IMR-90 (cell line): ENCODE measurements around the gene CLCA2. TPM values are rescaled to one million over a fixed set of nuclear protein-coding genes. Genes with fewer than 3 reads are reported as not detected.

ENCODE experiments used
- ATAC-seq: fragments of 200-7000 bp; cut with Tn5 transposase; 2 replicates; pipeline ENCODE4 v1.9.1; 2020; ENCODE audit warnings: low read depth, mild to moderate bottlenecking, moderate library complexity
- BruUV-seq: library from RNA; stranded (reverse); fragments of 400-500 nt; replicated peaks from 2 replicates; lab custom pipeline; 2021; lab: Mats Ljungman, UMichigan
- CTCF ChIA-PET: fragments of 300-600 bp; formaldehyde crosslinking; extraction: SDS; loops from one replicate; lab custom pipeline; 2021; ENCODE audit warnings: antibody characterized with exemption; lab: Yijun Ruan, JAX
- POLR2A ChIA-PET: fragments of 300-600 bp; sonication (Branson Sonifier 250); formaldehyde crosslinking; loops from one replicate; lab custom pipeline; 2022; ENCODE audit warnings: antibody characterized with exemption; ENCODE audit not compliant: unreplicated experiment; lab: Charles Lee
- DNase-seq: peaks from one replicate; pipeline ENCODE4 v3.0.0; 2013
- H2AFZ ChIP-seq: replicated peaks from 2 replicates; pipeline ENCODE3; 2013; ENCODE audit warnings: low read length, mild to moderate bottlenecking; ENCODE audit not compliant: poor library complexity
- H2AK5ac ChIP-seq: 2 replicates; pipeline ENCODE4 v1.6.1; 2013; ENCODE audit warnings: low read depth, low read length, inconsistent platforms
- H2AK9ac ChIP-seq: replicated peaks from 2 replicates; pipeline ENCODE3; 2013; ENCODE audit warnings: mild to moderate bottlenecking, low read depth, low read length, moderate library complexity; ENCODE audit not compliant: poor library complexity
- H2BK120ac ChIP-seq: 2 replicates; pipeline ENCODE4 v1.6.1; 2013; ENCODE audit warnings: low read depth, low read length, inconsistent platforms
- H2BK15ac ChIP-seq: 3 replicates; pipeline ENCODE4 v1.6.1; 2013; ENCODE audit warnings: low read depth, low read length, inconsistent platforms
- H2BK20ac ChIP-seq: 2 replicates; pipeline ENCODE4 v1.6.1; 2013; ENCODE audit warnings: low read depth, mild to moderate bottlenecking, inconsistent platforms, low read length, moderate library complexity
- H2BK5ac ChIP-seq: 2 replicates; pipeline ENCODE4 v1.6.1; 2013; ENCODE audit warnings: mild to moderate bottlenecking, low read depth, low read length, inconsistent platforms; ENCODE audit not compliant: poor library complexity, severe bottlenecking
- H3K14ac ChIP-seq: replicated peaks from 2 replicates; pipeline ENCODE4 v1.6.1; 2013; ENCODE audit warnings: low read depth, low read length, inconsistent platforms
- H3K18ac ChIP-seq: 2 replicates; pipeline ENCODE4 v1.6.1; 2013; ENCODE audit warnings: low read depth, low read length, control low read depth
- H3K23ac ChIP-seq: 2 replicates; pipeline ENCODE4 v1.6.1; 2013; ENCODE audit warnings: low read depth, low read length, inconsistent platforms
- H3K27ac ChIP-seq: 2 replicates; pipeline ENCODE4 v1.5.1; 2013; ENCODE audit warnings: mild to moderate bottlenecking, control low read depth, low read length; ENCODE audit not compliant: insufficient read depth
- H3K27me3 ChIP-seq: 2 replicates; pipeline ENCODE4 v1.6.1; 2013; ENCODE audit warnings: low read length; ENCODE audit not compliant: control insufficient read depth, insufficient read depth
- H3K36me3 ChIP-seq: 2 replicates; pipeline ENCODE4 v1.6.1; 2013; ENCODE audit warnings: low read length, mixed read lengths; ENCODE audit not compliant: control insufficient read depth, insufficient read depth
- H3K4ac ChIP-seq: 2 replicates; pipeline ENCODE4 v1.6.1; 2013; ENCODE audit warnings: low read depth, low read length, inconsistent platforms
- H3K4me1 ChIP-seq: 2 replicates; pipeline ENCODE4 v1.6.1; 2013; ENCODE audit warnings: low read length, mixed read lengths; ENCODE audit not compliant: control insufficient read depth, insufficient read depth
- H3K4me2 ChIP-seq: 2 replicates; pipeline ENCODE4 v1.6.1; 2013; ENCODE audit warnings: low read depth, mild to moderate bottlenecking, control low read depth, low read length, moderate library complexity
- H3K4me3 ChIP-seq: 2 replicates; pipeline ENCODE4 v1.5.1; 2013; ENCODE audit warnings: low read depth, mild to moderate bottlenecking, control low read depth, low read length, moderate library complexity; ENCODE audit not compliant: insufficient read depth
- H3K56ac ChIP-seq: 2 replicates; pipeline ENCODE4 v1.6.1; 2013; ENCODE audit warnings: low read length, inconsistent platforms; ENCODE audit not compliant: insufficient read depth; ENCODE audit errors: extremely low read depth
- H3K79me1 ChIP-seq, 2 experiments: 2 replicates each; pipeline ENCODE4 v1.6.1; 2013; ENCODE audit warnings: low read length in 2 of 2, inconsistent platforms in 1 of 2, low read depth in 1 of 2
- H3K9ac ChIP-seq: 2 replicates; pipeline ENCODE4 v1.6.1; 2013; ENCODE audit warnings: low read depth, low read length, control low read depth
- H3K9me1 ChIP-seq: 2 replicates; pipeline ENCODE4 v1.6.1; 2013; ENCODE audit warnings: low read length, inconsistent platforms; ENCODE audit not compliant: insufficient read depth
- H3K9me3 ChIP-seq: 2 replicates; pipeline ENCODE4 v1.6.1; 2013; ENCODE audit warnings: low read length; ENCODE audit not compliant: control insufficient read depth, insufficient read depth
- H4K20me1 ChIP-seq: 2 replicates; pipeline ENCODE4 v1.6.1; 2013; ENCODE audit warnings: low read length, inconsistent platforms; ENCODE audit not compliant: insufficient read depth
- H4K5ac ChIP-seq: 2 replicates; pipeline ENCODE4 v1.6.1; 2013; ENCODE audit warnings: mild to moderate bottlenecking, low read depth, low read length, control low read depth
- H4K8ac ChIP-seq, 2 experiments: 2 replicates each; pipeline ENCODE4 v1.6.1; 2013; ENCODE audit warnings: low read depth in 2 of 2, low read length in 2 of 2, control low read depth in 1 of 2, inconsistent platforms in 1 of 2
- H4K91ac ChIP-seq: 2 replicates; pipeline ENCODE4 v1.6.1; 2013; ENCODE audit warnings: low read depth, low read length, inconsistent platforms; ENCODE audit not compliant: insufficient read depth
- CEBPB ChIP-seq: IDR thresholded peaks from 2 replicates; pipeline ENCODE4 v1.6.1; 2012; ENCODE audit warnings: low read depth, low read length, improper control_type of control experiment
- ELK1 ChIP-seq: fragments of 150-350 bp; IDR thresholded peaks from 2 replicates; pipeline ENCODE4 v1.6.1; 2016; ENCODE audit warnings: low read depth, mild to moderate bottlenecking, low read length, moderate library complexity, borderline replicate concordance
- RFX5 ChIP-seq: IDR thresholded peaks from 2 replicates; pipeline ENCODE4 v1.8.0; 2012; ENCODE audit warnings: low read depth, mild to moderate bottlenecking, low read length, moderate library complexity
- WGBS, 2 experiments: methylation state at CpG; one replicate each; pipeline versions ENCODE4 v1.1.5 to v1.1.7; 2013; ENCODE audit warnings: missing lambda C conversion rate in 2 of 2; ENCODE audit not compliant: insufficient read length in 1 of 2; ENCODE audit errors: extremely low coverage in 2 of 2; 5-methylcytosine and 5-hydroxymethylcytosine counted together
- dilution Hi-C: fragments of 300-500 bp; cut with HindIII; formaldehyde crosslinking; loops from one replicate; pipeline ENCODE4 v1.14.3; 2018; ENCODE audit warnings: low sequenced_read_pairs; ENCODE audit not compliant: unreplicated experiment
- in situ Hi-C: fragments of 300-500 bp; cut with MboI; formaldehyde crosslinking; loops from 3 replicates; pipeline ENCODE4 v1.14.3; 2019; ENCODE audit warnings: low sequenced_read_pairs, inconsistent platforms, mixed read lengths
- intact Hi-C: fragments of 100-400 bp; cut with micrococcal nuclease; formaldehyde crosslinking; loops from 2 replicates; pipeline ENCODE4 v1.10.0; 2022
- polyA plus RNA-seq, 3 experiments: library from polyadenylated mRNA; depleted of rRNA; stranded (reverse); fragments of >200 nt; gene quantifications; 2 replicates each; pipeline ENCODE4 v1.2.3, GENCODE V29; 2012; ENCODE audit warnings: low replicate concordance in 1 of 3
- total RNA-seq: library from RNA; depleted of rRNA; stranded (reverse); fragments of >200 nt; gene quantifications from 2 replicates; pipeline ENCODE4 v1.2.3, GENCODE V29; 2012

The CLCA2 gene
- total and polyA plus RNA-seq, 2 of the 4 experiments (the other 2 are of a cell fraction), result 0.09 to 0.18 TPM

DNA sequence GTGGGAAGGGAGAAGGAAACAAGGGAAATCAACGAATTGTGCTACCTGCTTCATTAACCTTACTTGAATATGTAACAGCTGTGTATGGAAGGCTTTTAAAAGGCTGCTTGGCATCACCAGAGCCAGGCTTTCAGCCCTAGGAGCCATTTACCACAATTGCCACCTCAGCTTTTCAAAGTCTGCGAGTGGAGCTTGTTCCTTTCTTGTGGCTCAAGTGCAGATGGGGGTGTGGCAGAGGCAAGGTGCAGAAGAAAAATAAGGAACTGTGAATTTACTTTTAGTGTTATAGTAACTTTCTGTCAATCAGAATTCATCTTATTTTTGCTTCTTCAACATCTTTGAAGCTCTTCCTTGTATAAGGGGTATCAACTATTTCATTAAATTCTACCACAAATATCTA is 17.6 kb downstream of the CLCA2 start:
- Histone ChIP-seq H3K27me3 (peaks cover 2% of the 10 kb centered on the region), H3K9ac (no peak overlapping the region), H3K4me1 (no peaks in the 10 kb centered on the region), H2AK5ac (no peak overlapping the region), H3K4me2 (no peak overlapping the region), H3K9me1 (no peaks in the 10 kb centered on the region), H3K4ac (no peak overlapping the region), H4K8ac (no peak overlapping the region), H3K56ac (no peak overlapping the region), H2BK20ac (no peak overlapping the region), H3K9me3 (no peaks in the 10 kb centered on the region), H3K36me3 (no peaks in the 10 kb centered on the region), H2AFZ (no peak overlapping the region), H3K18ac (no peak overlapping the region), H3K27ac (no peak overlapping the region), H3K79me1 (no peaks in the 10 kb centered on the region), H2BK5ac (no peak overlapping the region), H4K91ac (no peak overlapping the region), H3K14ac (no peak overlapping the region), H3K23ac (no peak overlapping the region), H2BK15ac (no peak overlapping the region), H3K4me3 (no peak overlapping the region), H2BK120ac (no peak overlapping the region), H4K20me1 (no peaks in the 10 kb centered on the region), H2AK9ac (no peak overlapping the region), H4K5ac (no peak overlapping the region)
- intact Hi-C loops (no loop called here), in situ Hi-C loops (no loop called here), dilution Hi-C loops (no loop called here)
- DNase-seq (no peak), ATAC-seq (no peak)
- CTCF ChIA-PET, result interaction anchor here (0.7 kb wide), 1 partner anchor 27 kb away, joined by 3 read pairs; the partner anchor contains the start of gene CLCA1
- no peak for TF ChIP-seq RFX5
- TF ChIP-seq ELK1, result no peak
- TF ChIP-seq CEBPB, result no peak
- no CpG with 5 or more reads among the region's 2 CpGs for WGBS, 2 experiments
- no TSS peak for BruUV-seq
- POLR2A ChIA-PET, result no interaction called here
